Measurements from ENCODE around the gene TMEM130. TPM values are rescaled to one million over a fixed set of nuclear protein-coding genes. Genes with fewer than 3 reads are reported as not detected.

Gene TMEM130
- polyA plus RNA-seq, 2 of the 4 experiments (the other 2 are of a cell fraction) = 0.25 to 0.41 TPM

GRCh38 chr7:98805956-98806838 is 63.6 kb downstream of the TMEM130 start (continued):
- no peak for TF ChIP-seq PBX3 (IDR thresholded peaks at IDR 0.05)
- TF ChIP-seq GATA3 (IDR thresholded peaks at IDR 0.05; ENCODE audit: borderline replicate concordance) = no peak

GRCh38 chr7:98802781-98803110 is 67.1 kb downstream of the TMEM130 start:
- FAIRE-seq (no peak), DNase-seq (ENCODE audit: low read depth in 1 of 2, low spot score in 1 of 2) (no peak), ATAC-seq (no peak)
- 41% methylated on average over 2 of the region's 2 CpGs for WGBS (ENCODE audit: missing lambda C conversion rate)
- Histone ChIP-seq H3K27ac (0 out of 6 replicates have a peak overlapping the region, but pooled peaks of 1 of the 2 experiments have one; percentile 7), H3K9me3 (peaks cover 16% of the 10 kb centered on the region; the same call in 2 of the 3 replicates), H3K4me2 (no peak overlapping the region), H3K4me3 (no peak overlapping the region), H3K4me1 (no peaks in the 10 kb centered on the region; the same call in 2 of the 3 replicates)
- POLR2A ChIA-PET = interaction anchor here (0.7 kb wide), 1 partner anchor 79 kb away, joined by 3 read pairs; no protein-coding TSS in a partner anchor
- CTCF ChIA-PET = interaction anchor here (1.2 to 1.6 kb wide), 2 partner anchors 34 to 369 kb away, joined by 3 read pairs; no protein-coding TSS in a partner anchor
- TF ChIP-seq, protein P1, sequence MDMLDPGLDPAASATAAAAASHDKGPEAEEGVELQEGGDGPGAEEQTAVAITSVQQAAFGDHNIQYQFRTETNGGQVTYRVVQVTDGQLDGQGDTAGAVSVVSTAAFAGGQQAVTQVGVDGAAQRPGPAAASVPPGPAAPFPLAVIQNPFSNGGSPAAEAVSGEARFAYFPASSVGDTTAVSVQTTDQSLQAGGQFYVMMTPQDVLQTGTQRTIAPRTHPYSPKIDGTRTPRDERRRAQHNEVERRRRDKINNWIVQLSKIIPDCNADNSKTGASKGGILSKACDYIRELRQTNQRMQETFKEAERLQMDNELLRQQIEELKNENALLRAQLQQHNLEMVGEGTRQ (IDR thresholded peaks at IDR 0.05) = no peak
- no peak for TF ChIP-seq ZNF302 (CRISPR knock-in tag; IDR thresholded peaks at IDR 0.05)

DNA sequence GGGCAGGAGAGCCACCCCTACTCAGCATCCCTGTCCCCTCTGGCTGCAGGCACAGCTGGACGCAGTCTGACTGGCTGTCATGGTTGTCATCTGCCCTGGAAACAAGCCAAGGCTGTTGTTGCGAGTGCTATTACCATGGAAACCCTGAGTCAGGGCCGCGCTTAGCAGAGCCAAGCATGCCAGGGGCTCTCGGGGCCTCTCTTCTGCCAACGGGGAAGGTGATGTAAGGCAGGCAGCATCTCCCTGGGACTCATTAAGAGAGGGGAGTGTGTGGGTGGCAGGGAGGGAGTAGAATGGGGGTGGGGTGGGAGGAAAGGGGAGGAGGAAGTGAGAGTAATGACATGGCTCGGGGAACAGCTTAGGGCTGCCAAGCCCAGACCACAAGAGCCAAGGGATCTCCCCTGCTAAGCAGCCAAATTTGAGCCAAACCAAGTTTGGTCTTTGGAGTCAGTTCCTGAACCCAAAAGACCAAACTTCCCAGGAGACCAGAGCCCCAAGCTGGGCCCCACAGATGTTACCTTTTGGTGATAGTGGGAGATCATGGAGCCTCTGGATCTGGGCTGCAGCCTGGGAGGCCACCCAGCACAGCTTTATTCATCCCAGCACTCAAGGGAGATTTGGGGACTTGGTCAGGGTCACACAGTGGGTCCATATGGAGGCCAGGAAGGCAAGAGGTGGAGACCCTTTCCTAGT is 67.6 kb downstream of the TMEM130 start:
- TF ChIP-seq CBX8 (IDR thresholded peaks at IDR 0.05) (no peak), ESRRA (IDR thresholded peaks at IDR 0.05; ENCODE audit: borderline replicate concordance, low read length) (no peak), HES2 (IDR thresholded peaks at IDR 0.05) (no peak), ZC3H11A (IDR thresholded peaks at IDR 0.05) (no peak), BHLHE40 (IDR thresholded peaks at IDR 0.05; ENCODE audit: low read depth, low read length) (no peak), EHF (CRISPR knock-in tag; IDR thresholded peaks at IDR 0.05) (no peak), KDM5A (IDR thresholded peaks at IDR 0.05) (no peak), FOSL2 (IDR thresholded peaks at IDR 0.05) (no peak), FOSL2 (CRISPR knock-in tag; IDR thresholded peaks at IDR 0.05) (no peak)
- TF ChIP-seq, protein P2, sequence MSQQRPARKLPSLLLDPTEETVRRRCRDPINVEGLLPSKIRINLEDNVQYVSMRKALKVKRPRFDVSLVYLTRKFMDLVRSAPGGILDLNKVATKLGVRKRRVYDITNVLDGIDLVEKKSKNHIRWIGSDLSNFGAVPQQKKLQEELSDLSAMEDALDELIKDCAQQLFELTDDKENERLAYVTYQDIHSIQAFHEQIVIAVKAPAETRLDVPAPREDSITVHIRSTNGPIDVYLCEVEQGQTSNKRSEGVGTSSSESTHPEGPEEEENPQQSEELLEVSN (IDR thresholded peaks at IDR 0.05; ENCODE audit: borderline replicate concordance, low read depth) = no peak
- H3K4me2 ChIP-seq = no peak overlapping the region
- FAIRE-seq = no peak
- peaks cover 16% of the 10 kb centered on the region; the same call in 2 of the 3 replicates for H3K9me3 ChIP-seq
- ChIA-PET POLR2A (no interaction called here), CTCF (interaction anchor here (0.7 to 1.6 kb wide), 2 partner anchors 147 to 368 kb away, joined by 3 read pairs; no protein-coding TSS in a partner anchor)
- no peak overlapping the region for H3K4me3 ChIP-seq
- 39% methylated on average over 5 of the region's 7 CpGs for WGBS (ENCODE audit: missing lambda C conversion rate)
- peak; percentile 49 to 66 for ATAC-seq
- H3K4me1 ChIP-seq = no peaks in the 10 kb centered on the region; the same call in 2 of the 3 replicates
- DNase-seq (ENCODE audit: low read depth in 1 of 2, low spot score in 1 of 2) = peak; percentile 38 to 49
- 0 out of 6 replicates have a peak overlapping the region, but pooled peaks of 1 of the 2 experiments have one; percentile 7 for H3K27ac ChIP-seq

GRCh38 chr7:98800996-98801395 is 68.8 kb downstream of the TMEM130 start:
- no peak for ATAC-seq
- POLR2A ChIA-PET = no interaction called here
- no peak for FAIRE-seq
- Histone ChIP-seq H3K27ac (no peak overlapping the region), H3K9me3 (peaks cover 16% of the 10 kb centered on the region; the same call in 2 of the 3 replicates), H3K4me1 (no peaks in the 10 kb centered on the region; the same call in 2 of the 3 replicates), H3K4me2 (no peak overlapping the region), H3K4me3 (no peak overlapping the region)
- CTCF ChIA-PET = interaction anchor here (0.6 to 2.6 kb wide), 5 partner anchors 35 to 368 kb away, joined by 3 to 6 read pairs (median 5); no protein-coding TSS in a partner anchor
- TF ChIP-seq, protein P3, sequence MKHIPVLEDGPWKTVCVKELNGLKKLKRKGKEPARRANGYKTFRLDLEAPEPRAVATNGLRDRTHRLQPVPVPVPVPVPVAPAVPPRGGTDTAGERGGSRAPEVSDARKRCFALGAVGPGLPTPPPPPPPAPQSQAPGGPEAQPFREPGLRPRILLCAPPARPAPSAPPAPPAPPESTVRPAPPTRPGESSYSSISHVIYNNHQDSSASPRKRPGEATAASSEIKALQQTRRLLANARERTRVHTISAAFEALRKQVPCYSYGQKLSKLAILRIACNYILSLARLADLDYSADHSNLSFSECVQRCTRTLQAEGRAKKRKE (CRISPR knock-in tag; IDR thresholded peaks at IDR 0.05; ENCODE audit: low read depth) = no peak
- DNase-seq (ENCODE audit: low read depth in 1 of 2, low spot score in 1 of 2) = no peak
- 17% methylated on average over 4 of the region's 4 CpGs for WGBS (ENCODE audit: missing lambda C conversion rate)

All from A549 (cell line).